ENCODE results near the gene CDH13. TPM values are rescaled to one million over a fixed set of nuclear protein-coding genes. Genes with fewer than 3 reads are reported as not detected.

Gene CDH13
- total and polyA plus RNA-seq, 2 donors (not counting 3 experiments of a cell fraction or from before 2014, with no cell fraction given), result 96.6 to 124 TPM

DNA sequence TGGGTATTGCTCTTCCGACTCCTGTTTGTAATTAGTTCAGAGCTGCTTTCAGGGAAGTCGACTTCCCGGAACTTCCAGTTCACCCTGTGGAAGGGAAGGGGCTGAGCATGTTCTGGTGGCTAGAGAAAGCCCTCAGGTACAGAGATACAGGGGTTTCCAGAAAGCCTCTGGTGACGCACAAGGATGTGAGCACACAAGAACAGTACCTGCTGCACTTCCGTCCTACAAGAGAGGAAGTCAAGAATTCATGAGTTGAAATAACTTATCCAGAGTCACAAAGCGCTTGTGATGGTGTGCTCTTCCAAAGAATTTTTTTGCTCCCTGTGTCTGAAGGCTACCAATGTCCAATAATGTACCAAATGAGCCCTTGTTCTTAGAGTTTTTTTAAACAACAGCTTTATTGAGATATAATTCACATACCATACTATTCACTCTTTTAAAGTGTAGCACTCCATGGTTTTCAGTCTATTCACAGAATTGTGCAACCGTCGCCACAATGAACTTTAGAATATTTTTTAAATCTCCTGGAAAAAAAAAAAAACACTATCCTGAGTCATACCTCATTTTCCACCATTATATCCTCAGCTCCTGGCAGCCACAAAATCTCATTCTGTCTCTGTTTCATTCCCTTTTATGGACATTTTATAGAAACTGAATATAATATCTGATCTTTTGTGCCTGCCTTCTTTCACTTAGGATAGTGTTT is 327.6 kb downstream of the CDH13 start:
- ChIA-PET CTCF (interaction anchor here (0.7 to 1.3 kb wide), 3 partner anchors 27 to 355 kb away, joined by 3 to 4 read pairs (median 3); no protein-coding TSS in a partner anchor), POLR2A (no interaction called here)
- Histone ChIP-seq H3K9me1 (replicated peaks; ENCODE audit: control insufficient read depth, extremely low read depth, insufficient read depth, low read length) (no peaks in the 10 kb centered on the region), H3K27ac (ENCODE audit: insufficient read depth, low read depth, low read length) (no peak overlapping the region), H3K79me2 (ENCODE audit: control insufficient read depth, insufficient read depth, low read length) (no peaks in the 10 kb centered on the region), H3K4me1 (ENCODE audit: control insufficient read depth, extremely low read depth, insufficient read depth, low read length) (no peaks in the 10 kb centered on the region), H3K4me3 (replicated peaks in 1 of 3; ENCODE audit: insufficient read depth in 1 of 3, low read depth in 1 of 3, low read length in 3 of 3) (no peak overlapping the region), H3K36me3 (ENCODE audit: control insufficient read depth in 2 of 2, extremely low read depth in 1 of 2, insufficient read depth in 2 of 2, low read length in 2 of 2) (no peaks in the 10 kb centered on the region), H3K4me2 (ENCODE audit: insufficient read depth, low read length) (no peak overlapping the region), H3K27me3 (ENCODE audit: control insufficient read depth in 2 of 2, insufficient read depth in 2 of 2, low read length in 2 of 2) (no peaks in the 10 kb centered on the region), H4K20me1 (replicated peaks; ENCODE audit: control insufficient read depth, extremely low read depth, insufficient read depth, low read length) (no peaks in the 10 kb centered on the region), H3K9ac (replicated peaks; ENCODE audit: extremely low read depth, insufficient read depth, low read length) (no peak overlapping the region), H2AFZ (ENCODE audit: low read depth, low read length) (no peak overlapping the region), H3K9me3 (replicated peaks; ENCODE audit: control insufficient read depth, insufficient read depth, low read length) (no peaks in the 10 kb centered on the region)
- dilution Hi-C loops (cut with MboI; ENCODE audit: extremely low pct_ligation_motif_present, low sequenced_read_pairs), result no loop called here
- no peak for FAIRE-seq
- no TSS peak for BruUV-seq (replicated peaks)
- TF ChIP-seq POLR2A (IDR thresholded peaks at IDR 0.05; ENCODE audit: low read depth, low read length) (no peak), GATA2 (IDR thresholded peaks at IDR 0.05; ENCODE audit: insufficient read depth, insufficient read length, low read depth, low read length) (no peak)
- intact Hi-C loops (cut with micrococcal nuclease), result no loop called here
- no peak for DNase-seq (ENCODE audit: low read depth, low spot score)

DNA sequence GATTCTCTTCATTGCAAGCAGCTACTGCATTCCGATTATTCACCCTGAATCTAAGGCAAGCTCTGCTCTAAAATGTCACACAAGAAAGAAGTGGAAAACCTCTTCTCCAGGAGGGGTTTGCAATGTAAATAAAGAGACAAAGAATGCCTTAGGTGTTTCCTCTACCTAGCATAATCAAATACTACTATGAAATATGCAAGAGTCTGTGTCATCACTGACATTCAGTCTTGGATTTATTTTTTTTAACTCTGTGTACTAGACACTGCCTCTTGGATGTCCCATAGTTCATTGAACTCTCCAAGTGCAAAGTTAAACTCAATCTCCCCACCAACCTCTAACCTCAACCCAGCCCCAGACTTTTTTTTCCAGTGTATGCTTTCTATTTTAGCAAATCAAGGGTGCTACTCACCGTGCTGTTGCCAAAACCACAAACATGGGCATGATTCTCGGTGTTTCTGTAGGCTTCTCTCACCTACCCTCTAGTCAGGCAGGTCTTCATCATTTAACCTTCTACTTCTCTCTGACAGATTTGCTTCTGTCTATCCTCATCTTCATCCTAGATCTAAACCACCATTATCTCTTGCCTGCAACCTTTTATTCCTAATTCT is 329.1 kb downstream of the CDH13 start:
- H3K79me2 ChIP-seq (ENCODE audit: control insufficient read depth, insufficient read depth, low read length), result no peaks in the 10 kb centered on the region
- H3K9me3 ChIP-seq (replicated peaks; ENCODE audit: control insufficient read depth, insufficient read depth, low read length), result no peaks in the 10 kb centered on the region
- no peak for DNase-seq (ENCODE audit: low read depth, low spot score)
- H3K4me2 ChIP-seq (ENCODE audit: insufficient read depth, low read length), result no peak overlapping the region
- H3K4me3 ChIP-seq (replicated peaks in 1 of 3; ENCODE audit: insufficient read depth in 1 of 3, low read depth in 1 of 3, low read length in 3 of 3), result no peak overlapping the region
- no peaks in the 10 kb centered on the region for H3K27me3 ChIP-seq (ENCODE audit: control insufficient read depth in 2 of 2, insufficient read depth in 2 of 2, low read length in 2 of 2)
- FAIRE-seq, result no peak
- intact Hi-C loops (cut with micrococcal nuclease) (no loop called here), dilution Hi-C loops (cut with MboI; ENCODE audit: extremely low pct_ligation_motif_present, low sequenced_read_pairs) (no loop called here)
- H3K4me1 ChIP-seq (ENCODE audit: control insufficient read depth, extremely low read depth, insufficient read depth, low read length), result no peaks in the 10 kb centered on the region
- no peak overlapping the region for H3K9ac ChIP-seq (replicated peaks; ENCODE audit: extremely low read depth, insufficient read depth, low read length)
- ChIA-PET POLR2A (no interaction called here), CTCF (no interaction called here)
- no peak overlapping the region for H3K27ac ChIP-seq (ENCODE audit: insufficient read depth, low read depth, low read length)
- no peaks in the 10 kb centered on the region for H3K9me1 ChIP-seq (replicated peaks; ENCODE audit: control insufficient read depth, extremely low read depth, insufficient read depth, low read length)
- TF ChIP-seq EZH2 (IDR thresholded peaks at IDR 0.05; ENCODE audit: borderline replicate concordance, low read depth, low read length, severe bottlenecking), result no peak
- no peak for TF ChIP-seq JUN (IDR thresholded peaks at IDR 0.05; ENCODE audit: borderline replicate concordance, insufficient read depth, insufficient read length, low read depth)
- no peak for TF ChIP-seq GATA2 (IDR thresholded peaks at IDR 0.05; ENCODE audit: insufficient read depth, insufficient read length, low read depth, low read length)
- TF ChIP-seq POLR2A (IDR thresholded peaks at IDR 0.05; ENCODE audit: low read depth, low read length), result no peak
- TF ChIP-seq, protein P1, sequence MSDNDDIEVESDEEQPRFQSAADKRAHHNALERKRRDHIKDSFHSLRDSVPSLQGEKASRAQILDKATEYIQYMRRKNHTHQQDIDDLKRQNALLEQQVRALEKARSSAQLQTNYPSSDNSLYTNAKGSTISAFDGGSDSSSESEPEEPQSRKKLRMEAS (IDR thresholded peaks at IDR 0.05; ENCODE audit: insufficient read depth, insufficient read length), result no peak
- no peak for TF ChIP-seq CTCF (IDR thresholded peaks at IDR 0.05; ENCODE audit: extremely low read depth in 1 of 2, insufficient read depth in 1 of 2, low read depth in 1 of 2, low read length in 2 of 2)
- TF ChIP-seq FOS (IDR thresholded peaks at IDR 0.05; ENCODE audit: borderline replicate concordance, insufficient read depth, low read length), result no peak
- no peak for TF ChIP-seq POLR2AphosphoS5 (IDR thresholded peaks at IDR 0.05; ENCODE audit: insufficient read depth, low read depth, low read length)
- TF ChIP-seq MYC (IDR thresholded peaks at IDR 0.05; ENCODE audit: low read depth, low read length), result no peak
- no peaks in the 10 kb centered on the region for H3K36me3 ChIP-seq (ENCODE audit: control insufficient read depth in 2 of 2, extremely low read depth in 1 of 2, insufficient read depth in 2 of 2, low read length in 2 of 2)
- H2AFZ ChIP-seq (ENCODE audit: low read depth, low read length), result no peak overlapping the region
- no peaks in the 10 kb centered on the region for H4K20me1 ChIP-seq (replicated peaks; ENCODE audit: control insufficient read depth, extremely low read depth, insufficient read depth, low read length)
- no TSS peak for BruUV-seq (replicated peaks)

Data from endothelial cell of umbilical vein (primary cell).